Gastrocnemius medialis (tissue), 4 donors: ENCODE data around the gene KCNIP3.

ENCODE experiments used
- CTCF ChIP-seq, 5 experiments: fragments of 450-650 bp in 3 of 5; fragments of 200-600 bp in 2 of 5; sonication (generic) in 2 of 5; IDR thresholded peaks in 4 of 5; conservative IDR thresholded peaks in 1 of 5; 1 replicate in 4 of 5; 2 replicates in 1 of 5; pipeline ENCODE4 v1.5.1; 2016 to 2019; ENCODE audit warnings: antibody characterized with exemption in 5 of 5, mild to moderate bottlenecking in 3 of 5, moderate library complexity in 3 of 5
- POLR2A ChIP-seq, 2 donors: fragments of 450-650 bp; IDR thresholded peaks; one replicate each; pipeline ENCODE4 v1.6.1; 2017; ENCODE audit warnings: antibody characterized with exemption in 2 of 2, mild to moderate bottlenecking in 2 of 2, moderate library complexity in 2 of 2

GRCh38 chr2:95277246-95277906 lies 19.8 kb upstream of the KCNIP3 start:
- TF ChIP-seq POLR2A (IDR thresholded peaks at IDR 0.05) (no peak), CTCF (IDR thresholded peaks at IDR 0.05 in 4 of 5, conservative IDR thresholded peaks at IDR 0.05 in 1 of 5) (no peak)
